ENCODE results near the gene MRPL54.
A peak's percentile ranks its signal among the peaks of the same experiment; 100 is the strongest.

The MRPL54 gene

DNA sequence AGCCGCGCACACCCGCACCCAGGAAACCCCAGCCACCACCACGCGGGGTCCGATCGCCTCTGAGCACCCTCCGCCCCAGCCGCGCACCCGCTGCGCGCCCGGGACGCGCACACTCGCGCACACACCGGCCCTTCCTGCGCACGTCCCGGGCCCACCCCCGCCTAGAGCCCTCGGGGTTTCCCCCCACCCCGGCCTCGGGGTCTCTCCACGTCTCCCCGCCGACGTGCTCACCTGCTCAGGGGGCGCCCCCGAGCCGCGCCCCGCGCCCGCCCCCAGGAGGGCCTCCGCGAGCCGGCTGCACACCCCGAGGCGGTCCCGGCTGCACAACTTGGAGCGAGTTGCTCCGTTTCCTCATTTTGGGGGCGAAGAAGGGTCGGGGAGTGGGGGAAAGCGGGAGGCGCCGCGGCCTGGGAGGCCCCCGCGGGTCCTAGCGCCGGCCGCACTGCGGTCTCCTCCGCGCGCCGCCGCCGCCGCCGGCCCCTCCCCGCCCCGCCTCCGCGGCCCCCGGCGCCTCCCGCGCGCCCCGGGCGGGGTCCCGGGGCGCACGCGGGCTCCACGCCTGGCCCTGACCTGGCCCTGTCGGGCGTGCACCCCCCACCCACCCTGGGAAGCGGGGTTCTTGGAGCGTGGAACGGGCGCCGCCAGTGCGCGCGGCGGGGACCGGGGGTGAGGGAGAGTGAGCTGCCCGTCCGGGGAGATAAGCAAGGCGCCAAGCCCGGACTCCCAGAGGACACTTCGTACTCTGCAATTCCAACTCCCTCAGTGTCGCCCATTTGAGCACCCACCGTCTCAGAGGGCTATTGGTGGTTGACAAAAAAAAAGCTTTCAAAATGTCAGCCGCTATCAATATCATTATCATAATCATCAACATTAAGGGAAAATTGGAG, 23.7 kb downstream of the MRPL54 start, which contains the start of gene MATK:
Gene MATK, minus strand, starts transcription at position 444 of the 887 bp plus-strand sequence. CDS start 1,246 bp downstream, outside the sequence.
- DNase-seq: peak; percentile 57

DNA sequence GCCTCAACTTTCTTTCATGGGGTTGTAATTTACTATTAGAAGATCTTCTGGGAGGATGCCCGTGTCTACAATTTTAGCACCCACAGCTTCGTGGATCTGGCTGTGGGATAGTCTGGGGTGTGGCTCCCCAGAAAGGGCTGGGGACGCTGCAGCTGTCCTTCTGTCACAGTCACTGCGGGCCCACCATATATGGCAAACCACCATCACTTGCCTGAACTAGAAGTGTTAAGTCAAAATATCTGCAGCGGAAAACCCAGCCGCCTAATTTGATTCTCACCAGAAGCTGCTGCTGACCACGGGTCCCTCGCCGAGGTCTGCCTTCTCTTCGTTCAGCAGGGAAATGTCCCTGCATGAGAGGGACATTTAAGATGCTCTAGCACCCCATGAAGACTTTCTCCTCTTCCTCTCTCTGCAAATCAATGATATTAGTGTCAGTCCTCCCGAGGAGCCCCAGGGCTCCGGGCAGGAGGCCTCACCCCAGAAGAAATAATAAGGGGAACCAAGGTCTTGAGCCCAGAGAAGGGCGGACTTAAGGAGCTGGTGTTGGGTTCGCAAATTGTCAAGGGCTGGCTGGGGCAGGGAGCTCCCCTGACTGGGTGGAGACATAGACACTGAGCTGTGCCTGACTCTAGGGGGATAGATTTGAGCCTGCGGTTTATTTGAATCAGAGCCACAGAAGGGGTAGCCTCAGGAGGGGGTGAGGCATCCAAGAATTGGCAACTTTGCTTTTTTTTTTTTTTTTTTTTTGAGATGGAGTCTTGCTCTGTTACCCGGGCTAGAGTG, 26.7 kb downstream of the MRPL54 start:
- DNase-seq: no peak

GRCh38 chr19:3790209-3790734, 27.8 kb downstream of the MRPL54 start:
- no peak for DNase-seq

DNA sequence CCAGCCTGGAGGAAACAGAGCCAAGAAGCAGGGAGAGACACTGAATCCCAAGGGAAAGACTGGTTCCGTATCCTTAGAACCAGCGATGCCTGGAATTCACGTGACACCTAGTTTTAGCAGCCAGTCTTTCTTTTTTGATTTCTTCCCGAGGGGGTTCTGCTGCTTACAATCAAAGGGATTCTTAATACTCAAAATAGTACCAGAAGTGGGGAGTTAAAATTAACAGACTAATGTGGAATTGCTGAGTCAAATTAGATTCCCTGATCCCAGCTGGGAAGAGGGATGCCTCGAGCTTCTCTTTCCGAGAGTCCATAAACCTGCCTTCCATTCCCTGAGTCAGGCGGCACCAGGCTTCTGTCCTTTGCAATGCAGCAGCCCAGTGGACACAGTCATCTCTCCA, 28.5 kb downstream of the MRPL54 start:
- no peak for DNase-seq

GRCh38 chr19:3792114-3792513, 29.6 kb downstream of the MRPL54 start:
- DNase-seq: no peak

DNA sequence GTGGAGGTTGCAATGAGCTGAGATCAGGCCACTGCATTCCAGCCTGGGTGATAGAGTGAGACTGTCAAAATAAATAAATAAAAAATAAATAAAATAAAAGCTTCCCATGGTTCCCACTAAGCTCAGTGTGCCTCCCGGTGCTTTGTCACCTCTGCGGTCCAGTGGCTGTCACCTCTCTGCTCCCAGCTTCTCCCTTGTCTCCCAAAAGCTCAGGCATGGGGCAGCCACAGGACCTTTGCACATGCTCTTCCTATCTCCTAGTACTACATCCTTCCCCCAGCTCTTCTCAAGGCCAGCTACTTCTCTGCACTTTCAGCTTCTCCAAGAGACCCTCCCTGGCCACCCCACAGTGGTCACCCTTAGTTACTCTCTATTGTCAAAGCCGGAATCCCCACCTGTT, 31.3 kb downstream of the MRPL54 start:
- DNase-seq: no peak

DNA sequence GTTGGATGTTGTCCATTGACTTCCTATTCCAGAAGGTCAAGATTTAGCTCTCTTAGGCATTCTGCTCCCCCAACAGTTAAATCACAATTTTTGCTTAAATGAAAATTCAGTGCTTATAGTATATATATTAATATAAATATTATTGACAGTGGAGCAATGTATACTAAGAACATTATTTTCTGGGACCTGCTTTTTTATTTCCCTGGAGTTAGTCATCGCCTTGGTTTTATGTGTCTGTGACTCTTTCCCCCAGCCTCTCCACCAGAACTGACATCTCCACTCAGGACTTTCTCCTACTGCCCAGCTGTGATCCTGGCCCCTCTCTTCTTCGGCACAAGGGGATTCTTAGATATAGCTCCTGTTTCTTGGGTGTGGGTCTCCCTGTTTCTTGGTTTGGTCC, 33.9 kb downstream of the MRPL54 start:
- no peak for DNase-seq

- no peak for DNase-seq
Observed at GRCh38 chr19:3798137-3798536, 35.7 kb downstream of the MRPL54 start.

- DNase-seq: no peak
Observed at GRCh38 chr19:3800996-3801395, 38.5 kb downstream of the MRPL54 start.

GRCh38 chr19:3801412-3802096, 39.1 kb downstream of the MRPL54 start:
- DNase-seq: no peak

GRCh38 chr19:3803114-3803888, 40.8 kb downstream of the MRPL54 start:
- DNase-seq: no peak

GRCh38 chr19:3803986-3804385, 41.5 kb downstream of the MRPL54 start:
- no peak for DNase-seq

DNA sequence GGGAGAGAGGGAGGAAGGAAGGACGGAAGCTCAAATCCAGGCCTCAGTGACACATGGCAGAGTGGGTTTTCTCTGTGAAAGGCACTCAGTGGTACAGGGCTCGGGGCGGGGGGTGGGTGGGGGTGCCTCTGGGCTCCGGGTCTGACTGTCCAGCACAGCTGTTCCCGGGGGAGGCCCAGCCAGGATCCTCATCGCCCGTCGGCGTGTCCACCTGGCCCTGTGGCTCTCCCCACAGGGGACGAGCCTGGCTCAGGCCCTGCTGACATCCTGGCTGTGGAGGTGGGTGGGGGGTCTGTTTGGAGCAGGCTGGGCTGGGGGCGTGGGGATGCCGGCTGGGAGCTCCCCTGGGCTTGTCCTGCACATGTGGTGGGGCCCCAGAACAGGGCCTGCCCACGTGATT, 41.9 kb downstream of the MRPL54 start:
- no peak for DNase-seq

DNA sequence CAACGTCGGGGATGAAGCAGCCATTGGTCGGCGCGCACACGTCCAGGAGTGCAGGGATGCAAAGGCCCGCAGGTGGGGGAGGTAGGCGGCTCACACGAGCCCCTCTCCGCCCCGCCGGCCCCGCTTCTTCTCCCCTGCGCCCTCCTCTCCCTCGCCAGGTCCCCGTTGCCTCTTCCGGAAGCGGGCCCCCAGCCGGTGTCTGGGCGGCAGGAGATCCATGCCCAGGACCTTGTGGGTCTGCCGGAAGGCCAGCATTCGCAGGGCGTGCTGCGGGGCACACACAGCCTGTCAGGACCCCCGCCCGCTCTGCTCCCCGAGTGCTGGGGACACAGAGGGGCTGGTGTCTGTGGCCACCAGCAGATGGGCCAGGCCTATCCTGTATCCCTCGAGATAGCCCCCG, 43.4 kb downstream of the MRPL54 start:
- DNase-seq: no peak

DNA sequence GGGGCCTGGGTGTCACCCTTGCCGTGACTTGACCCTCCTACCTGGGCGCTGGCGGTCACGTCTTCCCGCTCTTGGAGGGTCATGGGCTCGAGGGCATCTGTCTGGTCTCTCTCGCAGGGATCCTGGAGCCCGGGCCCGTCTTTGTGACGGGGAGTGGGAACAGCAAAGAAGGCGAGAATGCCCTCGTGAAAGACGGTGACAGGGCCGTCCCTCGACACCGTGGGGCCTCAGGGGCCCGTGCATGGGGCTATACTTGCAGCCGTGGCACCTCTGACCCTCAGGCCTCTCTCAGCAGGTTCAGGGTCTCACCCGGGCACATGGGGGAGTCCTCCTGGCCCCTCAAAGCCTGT, 44.6 kb downstream of the MRPL54 start:
- no peak for DNase-seq

GRCh38 chr19:3807574-3808354, 45.3 kb downstream of the MRPL54 start:
- DNase-seq: no peak

DNA sequence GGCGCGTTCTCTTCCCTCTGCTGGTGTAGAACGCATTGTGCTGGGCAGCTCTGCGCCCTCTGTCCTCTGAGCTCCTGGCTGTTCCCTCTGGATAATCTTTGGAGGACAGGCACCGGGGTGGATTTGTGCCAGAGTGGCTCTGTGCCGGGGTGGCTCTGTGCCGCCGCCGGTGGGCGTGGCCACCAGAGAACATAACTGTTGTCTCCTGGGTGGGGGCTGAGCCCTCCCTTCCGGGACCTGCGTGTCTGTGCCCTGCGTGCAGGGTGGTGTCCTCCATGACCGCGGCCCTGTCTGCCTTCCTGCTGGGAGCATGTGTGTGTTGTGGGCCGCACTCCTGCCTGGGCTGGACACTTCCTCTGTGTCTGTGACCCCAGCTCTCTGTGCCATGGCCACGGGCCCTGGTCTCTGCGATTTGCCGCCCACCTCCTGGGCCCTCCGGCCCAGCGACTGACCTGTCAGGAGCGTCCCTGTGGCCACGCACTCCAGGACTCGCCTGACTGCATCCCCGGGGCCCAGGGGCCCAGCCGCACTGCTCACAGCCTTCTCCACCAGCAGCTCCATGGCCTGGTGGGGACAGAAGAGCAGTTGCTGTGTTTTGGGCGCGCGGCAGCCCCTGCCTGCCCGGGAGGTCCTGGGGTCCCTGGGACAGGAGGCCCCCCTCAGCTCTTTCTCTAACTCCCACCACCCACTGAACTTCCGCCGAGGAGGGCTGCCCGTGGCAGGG, 46.1 kb downstream of the MRPL54 start:
- DNase-seq: no peak

GRCh38 chr19:3809881-3810707, 47.6 kb downstream of the MRPL54 start:
- no peak for DNase-seq

DNA sequence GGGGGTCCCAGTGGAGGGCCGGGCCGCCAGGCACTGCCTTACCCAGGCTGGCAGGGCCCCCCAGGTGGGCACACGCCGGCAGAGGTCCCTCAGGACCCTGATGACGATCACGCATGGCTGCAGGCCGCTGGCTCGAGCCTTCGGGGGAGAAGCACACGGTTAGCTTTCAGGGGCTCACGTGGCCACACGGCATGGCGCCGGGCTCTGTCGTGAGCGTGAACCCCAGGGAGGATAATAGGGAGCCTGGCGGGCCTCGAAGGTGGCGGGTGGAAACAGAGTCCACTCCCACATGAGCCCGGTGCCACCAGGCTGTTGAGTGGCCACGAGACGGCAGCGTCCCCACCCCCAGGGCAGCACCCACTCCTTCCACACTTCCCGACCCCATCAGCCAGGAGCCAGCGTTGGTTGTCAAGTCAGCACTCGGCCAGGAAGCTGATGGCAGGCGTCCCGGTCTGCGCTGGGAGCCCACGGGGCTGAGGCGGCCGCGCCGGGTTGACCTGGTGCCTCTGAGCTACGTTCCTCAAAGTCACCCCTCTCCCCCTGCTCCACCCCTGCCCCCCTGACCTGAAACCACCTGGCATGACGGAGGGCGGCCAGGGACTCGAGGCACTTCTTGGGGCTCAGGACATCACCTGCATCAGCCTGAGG, 48.4 kb downstream of the MRPL54 start:
- DNase-seq: no peak
